ENCODE data around the gene SLC7A9.
"Not testable (repeated sequence)": the region's sequence is repeated elsewhere in the genome, so short reads cannot be mapped to it uniquely, and the experiment has no call there.

SLC7A9 gene

DNA sequence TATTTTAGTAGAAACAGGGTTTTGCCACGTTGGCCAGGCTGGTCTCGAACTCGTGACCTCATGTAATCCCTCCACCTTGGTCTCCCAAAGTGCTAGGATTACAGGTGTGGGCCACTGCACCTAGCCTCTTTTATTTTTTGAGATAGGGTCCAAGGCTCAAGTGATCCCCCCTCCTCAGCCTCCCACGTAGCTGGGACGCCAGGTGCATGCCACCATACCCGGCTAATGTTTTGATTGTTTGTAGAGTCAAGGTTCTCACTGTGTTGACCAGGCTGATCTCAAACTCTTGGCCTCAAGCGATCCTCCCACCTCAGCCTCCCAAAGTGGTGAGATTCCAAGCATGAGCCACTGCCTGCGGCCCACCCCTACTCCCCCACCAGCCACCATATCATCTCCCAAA lies 6.3 kb downstream of the SLC7A9 start:
- no peak for DNase-seq

DNA sequence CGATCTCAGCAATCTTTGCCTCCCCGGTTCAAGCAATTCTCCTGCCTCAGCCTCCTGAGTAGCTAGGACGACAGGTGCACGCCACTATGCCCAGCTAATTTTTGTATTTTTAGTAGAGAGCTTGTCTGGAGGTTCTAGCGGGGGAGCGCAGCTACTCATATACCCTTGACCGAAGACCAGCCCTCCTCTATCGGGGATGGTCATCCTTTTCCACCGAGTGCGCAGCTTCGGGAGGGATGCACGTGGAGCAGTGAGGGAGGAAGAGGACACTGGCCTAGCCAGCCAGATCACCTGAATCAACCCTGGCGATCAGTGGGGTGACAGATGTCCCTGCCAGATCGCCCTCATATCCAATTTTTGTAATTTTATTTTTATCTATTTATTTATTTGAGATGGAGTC lies 6.8 kb downstream of the SLC7A9 start:
- DNase-seq: no peak

- no peak for DNase-seq
Observed at GRCh38 chr19:32862173-32862572, 7.4 kb downstream of the SLC7A9 start.

- DNase-seq: no peak
Observed at GRCh38 chr19:32861596-32861995, 8.0 kb downstream of the SLC7A9 start.

GRCh38 chr19:32859591-32859990 lies 10.0 kb downstream of the SLC7A9 start:
- DNase-seq: no peak

- no peak for DNase-seq
Observed at GRCh38 chr19:32858559-32858958, 11.0 kb downstream of the SLC7A9 start.

- DNase-seq: no peak
Observed at GRCh38 chr19:32858155-32858554, 11.4 kb downstream of the SLC7A9 start.

DNA sequence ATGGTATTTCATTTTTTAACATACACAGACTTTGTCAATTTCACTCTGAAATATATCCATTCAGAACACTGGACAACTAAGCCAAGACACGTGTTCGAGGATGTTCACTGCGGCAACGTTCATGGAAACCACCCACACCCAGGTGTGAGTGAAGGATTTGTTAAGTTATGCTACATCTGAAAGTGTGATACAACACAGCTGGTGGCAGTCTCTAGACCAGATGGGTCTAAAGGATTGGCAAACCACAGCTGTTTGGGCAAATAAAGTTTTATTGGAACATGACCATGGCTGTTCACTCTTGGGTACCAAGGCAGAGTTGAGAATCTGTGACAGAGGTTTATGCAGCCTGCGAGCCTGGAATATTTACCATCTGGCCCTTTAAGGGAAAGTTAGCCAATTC lies 12.0 kb downstream of the SLC7A9 start:
- DNase-seq: no peak

DNA sequence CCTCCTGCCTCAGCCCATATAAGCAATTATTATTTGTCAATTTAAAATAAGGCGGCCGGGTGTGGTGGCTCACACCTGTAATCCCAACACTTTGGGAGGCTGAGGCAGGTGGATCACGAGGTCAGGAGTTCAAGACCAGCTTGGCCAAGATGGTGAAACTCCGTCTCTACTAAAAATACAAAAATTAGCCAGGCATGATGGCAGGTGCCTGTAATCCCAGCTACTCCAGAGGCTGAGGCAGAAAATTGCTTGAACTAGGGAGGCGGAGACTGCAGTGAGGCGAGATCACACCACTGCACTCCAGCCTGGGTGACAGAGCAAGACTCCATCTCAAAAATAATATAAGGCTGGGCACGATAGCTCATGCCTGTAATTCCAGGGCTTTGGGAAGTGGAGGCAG lies 12.7 kb downstream of the SLC7A9 start:
- not testable (repeated sequence) for DNase-seq

- no peak for DNase-seq
Observed at GRCh38 chr19:32852216-32852615, 17.4 kb downstream of the SLC7A9 start.

DNA sequence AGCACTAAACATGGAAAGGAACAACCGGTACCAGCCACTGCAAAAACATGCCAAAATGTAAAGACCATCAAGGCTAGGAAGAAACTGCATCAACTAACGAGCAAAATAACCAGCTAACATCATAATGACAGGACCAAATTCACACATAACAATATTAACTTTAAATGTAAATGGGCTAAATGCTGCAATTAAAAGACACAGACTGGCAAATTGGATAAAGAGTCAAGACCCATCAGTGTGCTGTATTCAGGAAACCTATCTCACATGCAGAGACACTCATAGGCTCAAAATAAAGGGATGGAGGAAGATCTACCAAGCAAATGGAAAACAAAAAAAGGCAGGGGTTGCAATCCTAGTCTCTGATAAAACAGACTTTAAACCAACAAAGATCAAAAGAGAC lies 21.5 kb downstream of the SLC7A9 start:
- not testable (repeated sequence) for DNase-seq

- DNase-seq: no peak
Observed at GRCh38 chr19:32843716-32844245, 25.8 kb downstream of the SLC7A9 start.

- no peak for DNase-seq
Observed at GRCh38 chr19:32842061-32842460, 27.5 kb downstream of the SLC7A9 start.

GRCh38 chr19:32837531-32837930 lies 32.0 kb downstream of the SLC7A9 start:
- peak in 1 of 2 donors; percentile 20 for DNase-seq

DNA sequence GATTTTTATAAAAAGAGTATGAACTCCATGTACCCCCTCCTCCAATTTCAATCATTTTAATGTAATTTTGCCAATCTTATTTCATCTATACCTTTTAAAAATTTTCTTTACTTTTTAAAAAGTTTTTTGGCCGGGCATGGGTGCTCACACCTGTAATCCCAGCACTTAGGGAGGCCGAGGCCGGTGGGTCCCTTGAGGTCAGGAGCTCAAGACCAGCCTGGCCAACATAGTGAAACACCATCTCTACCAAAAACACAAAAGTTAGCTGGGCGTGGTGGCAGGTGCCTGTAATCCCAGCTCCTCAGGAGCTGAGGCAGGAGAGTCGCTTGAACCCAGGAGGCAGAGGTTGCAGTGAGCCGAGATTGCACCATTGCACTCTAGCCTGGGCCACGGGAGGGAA lies 36.2 kb downstream of the SLC7A9 start:
- DNase-seq: not testable (repeated sequence)

GRCh38 chr19:32832825-32833224 lies 36.7 kb downstream of the SLC7A9 start:
- DNase-seq: not testable (repeated sequence)

DNA sequence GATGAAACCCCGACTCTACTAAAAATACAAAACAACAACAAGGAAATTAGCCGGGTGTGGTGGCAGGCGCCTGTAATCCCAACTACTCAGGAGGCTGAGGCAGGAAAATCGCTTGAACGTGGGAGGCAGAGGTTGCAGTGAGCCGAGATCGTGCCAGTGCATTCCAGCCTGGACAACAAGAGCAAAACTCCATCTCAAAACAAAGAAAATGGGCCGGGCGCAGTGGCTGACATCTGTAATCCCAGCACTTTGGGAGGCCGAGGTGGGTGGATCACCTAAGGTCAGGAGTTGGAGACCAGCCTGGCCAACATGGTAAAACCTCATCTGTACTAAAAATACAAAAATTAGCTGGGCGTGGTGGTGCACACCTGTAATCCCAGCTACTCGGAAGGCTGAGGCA lies 37.5 kb downstream of the SLC7A9 start:
- DNase-seq: not testable (repeated sequence)

DNA sequence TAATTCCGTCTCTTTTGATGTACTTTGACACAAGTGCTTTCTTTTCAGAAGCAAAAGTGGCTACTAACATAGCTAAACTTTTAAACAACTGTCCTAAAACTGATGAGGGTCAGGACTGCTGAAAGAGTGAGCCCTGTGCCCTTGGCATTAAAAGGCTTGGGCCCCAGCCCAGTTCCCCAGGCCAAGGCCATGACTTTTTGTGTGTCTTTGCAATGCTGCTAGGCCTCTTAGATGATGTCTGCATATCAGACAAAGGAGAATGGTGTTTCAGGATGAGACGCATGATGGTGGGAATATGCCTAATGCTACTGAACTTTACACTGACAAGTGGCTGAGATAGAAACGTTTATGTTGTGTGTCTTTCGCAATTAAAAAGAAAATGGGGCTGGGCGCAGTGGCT lies 38.0 kb downstream of the SLC7A9 start:
- DNase-seq: no peak

DNA sequence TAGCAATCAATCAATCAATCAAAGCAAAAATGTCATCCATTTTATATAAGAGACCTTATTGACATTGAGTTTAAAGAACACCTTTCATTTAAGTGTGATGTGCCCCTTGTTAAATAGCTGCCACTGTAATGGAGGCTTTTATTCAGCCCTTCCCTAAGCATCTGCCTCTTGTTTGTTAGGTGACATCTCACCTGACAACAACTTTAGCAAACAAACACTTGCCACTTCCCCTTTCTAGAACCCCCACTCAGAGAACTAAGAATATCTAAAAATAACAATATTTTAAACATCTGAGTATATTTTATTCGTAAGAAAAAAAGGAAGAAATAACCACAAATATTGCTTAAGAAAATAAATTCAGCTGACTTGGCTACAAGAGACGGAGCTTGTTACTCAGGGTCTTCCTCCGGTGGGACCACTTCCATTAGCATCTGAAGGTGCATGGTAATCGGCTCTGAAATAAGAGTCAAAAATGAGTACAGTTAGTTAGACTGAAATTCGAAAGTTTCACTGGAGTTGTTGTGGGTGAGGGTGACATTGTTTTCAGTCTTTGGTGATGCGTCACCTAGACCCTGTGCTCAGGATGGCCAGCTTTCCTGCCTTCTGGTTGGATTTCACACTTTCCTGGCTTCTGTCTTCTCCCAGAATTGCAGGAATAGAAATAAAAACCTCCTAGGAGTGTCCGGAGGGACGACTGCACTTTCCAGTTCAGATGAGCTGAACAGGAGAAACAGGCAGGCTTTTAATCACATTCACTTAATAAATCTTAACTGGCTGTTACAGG lies 39.1 kb downstream of the SLC7A9 start:
- DNase-seq: no peak

DNA sequence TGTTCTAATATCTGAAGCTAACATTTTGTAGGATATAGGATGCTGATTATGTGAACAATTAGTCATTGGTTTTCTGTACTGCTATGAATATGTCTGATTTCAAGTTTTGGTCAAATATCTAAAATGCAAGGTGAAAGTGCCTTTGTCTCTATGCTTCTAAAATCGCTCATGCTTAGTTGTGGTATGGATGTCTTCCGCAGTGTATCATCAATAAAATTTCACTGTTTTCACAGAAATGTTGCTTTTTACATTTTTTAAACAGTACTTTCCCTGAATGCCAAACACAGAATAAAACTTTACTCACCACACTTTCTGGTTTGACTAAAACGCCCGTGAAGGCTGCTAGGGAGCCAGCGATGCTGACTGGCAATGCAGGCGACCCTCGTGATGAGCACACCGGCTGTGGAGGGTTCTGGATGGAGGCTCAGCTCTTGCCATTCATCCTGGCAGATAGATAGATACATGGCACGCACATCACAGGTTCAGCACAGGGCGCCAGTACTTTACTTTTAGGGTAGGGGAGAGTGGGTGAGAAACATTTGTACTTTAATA lies 40.1 kb downstream of the SLC7A9 start:
- DNase-seq: peak in 1 of 2 donors; percentile 15

DNA sequence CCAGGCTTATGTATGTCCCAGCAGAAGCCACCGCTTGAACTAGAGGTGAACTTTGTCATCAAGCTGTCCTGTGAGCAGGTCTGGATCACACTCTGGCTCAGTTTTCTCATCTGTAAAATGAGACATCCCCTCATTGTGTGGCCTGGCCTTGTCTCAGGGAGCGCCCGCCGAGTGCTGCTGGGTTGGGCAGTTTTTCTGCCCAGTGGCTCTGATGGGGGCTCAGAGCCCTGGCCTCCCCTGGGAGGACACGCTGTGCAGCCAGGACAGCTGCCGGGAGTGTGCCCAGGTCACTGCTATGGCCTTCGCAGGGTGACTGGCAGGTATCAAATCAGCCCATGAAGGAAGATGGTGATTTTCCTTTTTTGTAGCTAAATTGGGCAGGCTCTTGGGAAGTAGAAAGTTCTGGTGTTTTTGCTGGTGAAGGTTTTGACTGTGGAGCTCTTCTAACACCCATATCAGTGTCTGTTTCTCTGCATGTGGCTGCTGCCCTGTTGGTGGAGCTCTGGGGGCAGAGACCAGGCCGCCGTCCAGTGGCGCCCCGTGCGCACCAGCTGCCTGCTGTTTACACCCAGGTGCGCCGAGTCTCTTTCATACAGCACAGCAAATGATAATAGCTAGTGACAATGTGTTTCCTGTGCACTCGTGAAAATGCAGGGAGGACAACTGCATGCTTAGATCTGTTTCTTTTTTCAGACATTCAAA lies 40.8 kb downstream of the SLC7A9 start:
- DNase-seq: no peak

- DNase-seq: no peak
Observed at GRCh38 chr19:32828139-32828538, 41.4 kb downstream of the SLC7A9 start.

DNA sequence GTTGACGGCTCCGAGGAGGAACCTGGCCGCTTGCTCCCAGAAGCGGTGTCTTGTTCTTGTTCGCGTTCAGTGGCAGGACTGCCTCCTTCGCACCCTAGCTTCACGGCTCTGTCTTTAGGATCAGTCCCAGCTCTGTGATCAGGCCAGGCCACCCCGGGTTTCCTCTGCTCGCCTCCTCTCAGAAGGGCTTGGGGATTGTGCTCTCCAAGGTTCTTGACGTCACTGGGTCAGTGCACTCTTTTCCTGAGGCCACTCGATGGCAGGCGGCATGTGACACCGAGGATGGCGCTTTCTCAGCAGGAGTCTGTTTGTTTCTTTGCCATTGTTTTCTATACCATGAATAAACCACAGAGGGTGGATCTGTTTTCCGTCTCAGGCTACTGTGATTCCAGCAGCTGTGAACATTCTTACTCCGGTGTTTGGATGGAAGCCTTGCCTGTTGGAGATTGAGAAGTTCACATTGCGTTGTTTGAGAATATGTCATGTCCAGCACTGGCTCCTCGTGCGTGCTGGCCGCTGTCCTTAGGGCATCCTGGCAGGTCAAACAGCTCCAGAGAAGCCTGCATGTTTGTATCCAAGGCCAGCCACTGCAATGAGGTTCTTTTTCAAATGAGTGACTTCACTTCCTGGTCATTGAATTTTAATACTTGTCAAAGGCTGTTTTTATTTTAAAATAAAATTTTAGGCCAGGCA lies 44.5 kb downstream of the SLC7A9 start:
- DNase-seq: no peak

Data from stimulated activated CD4-positive, alpha-beta T cell treated with anti-CD3 and anti-CD28 coated beads, Interleukin-2, amount 100 ng/mL, for 24 hours (primary cell).